Measurements from ENCODE around the gene SMOC2.

GRCh38 chr6:168469926-168470325, 28.9 kb downstream of the SMOC2 start:
- TF ChIP-seq CTCF (IDR thresholded peaks at IDR 0.05) (no peak), POLR2A (IDR thresholded peaks at IDR 0.05) (no peak)

Measured in thyroid gland (tissue), 4 donors.